HUES6 (cell line): ENCODE measurements around the gene SULT4A1.

Experiments used
- H3K27ac ChIP-seq: 2 replicates; pipeline ENCODE4 v1.7.0; 2013; ENCODE audit warnings: low read depth, mild to moderate bottlenecking, low read length, inconsistent platforms
- H3K27me3 ChIP-seq: 2 replicates; pipeline ENCODE4 v1.6.1; 2013; ENCODE audit warnings: low read length; ENCODE audit not compliant: control insufficient read depth, insufficient read depth
- H3K36me3 ChIP-seq: 2 replicates; pipeline ENCODE4 v1.6.1; 2013; ENCODE audit warnings: low read length; ENCODE audit not compliant: control insufficient read depth, insufficient read depth
- H3K4me1 ChIP-seq: 2 replicates; pipeline ENCODE4 v1.6.1; 2013; ENCODE audit warnings: low read length; ENCODE audit not compliant: control insufficient read depth, insufficient read depth
- H3K4me3 ChIP-seq: 2 replicates; pipeline ENCODE4 v1.5.1; 2013; ENCODE audit warnings: low read depth, low read length
- H3K9ac ChIP-seq: one replicate; pipeline ENCODE4 v1.6.1; 2013; ENCODE audit warnings: mild to moderate bottlenecking, low read length
- H3K9me3 ChIP-seq: 2 replicates; pipeline ENCODE4 v1.6.1; 2013; ENCODE audit warnings: low read depth, low read length; ENCODE audit not compliant: control insufficient read depth, insufficient read depth

The SULT4A1 gene

DNA sequence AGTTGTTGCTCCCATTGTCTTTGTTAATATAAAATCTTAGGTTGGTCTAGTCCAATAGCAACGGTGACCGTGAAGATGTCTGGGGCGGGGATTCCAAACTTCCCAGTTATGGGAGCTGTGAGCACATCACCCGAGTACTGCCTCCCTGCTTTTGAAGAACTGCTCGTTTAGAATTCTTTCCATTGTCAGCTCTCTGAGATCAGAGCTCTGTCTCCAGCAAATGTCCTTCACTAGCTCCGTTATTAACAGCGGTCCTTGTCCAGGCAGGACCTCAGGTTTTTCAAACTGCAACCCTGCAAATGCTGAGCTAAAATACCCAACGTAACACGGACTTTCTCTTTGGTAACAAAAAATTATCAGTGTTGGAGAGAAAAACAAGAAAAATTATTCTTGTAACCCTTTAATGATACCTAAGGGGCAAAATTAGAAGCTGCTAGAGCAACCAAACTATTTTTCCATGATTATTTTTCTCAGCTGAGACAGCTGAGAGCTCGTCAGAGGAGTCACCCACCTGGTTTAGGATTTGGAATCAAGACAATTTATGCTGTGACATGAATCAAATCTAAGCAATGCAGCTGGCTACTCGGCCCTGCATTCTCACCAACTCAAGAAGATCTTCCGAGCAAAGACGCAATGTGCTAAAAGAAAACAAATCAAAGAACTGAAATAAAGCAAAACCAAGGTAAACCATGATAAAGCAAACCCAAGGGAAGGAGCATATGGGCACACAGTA lies 35.1 kb downstream of the SULT4A1 start:
- H3K9ac ChIP-seq = no peak overlapping the region
- peaks cover 29% of the 10 kb centered on the region for H3K36me3 ChIP-seq
- H3K27me3 ChIP-seq = no peaks in the 10 kb centered on the region
- no peak overlapping the region for H3K4me3 ChIP-seq
- H3K9me3 ChIP-seq = no peaks in the 10 kb centered on the region
- peaks cover 46% of the 10 kb centered on the region for H3K4me1 ChIP-seq
- H3K27ac ChIP-seq = no peak overlapping the region

GRCh38 chr22:43826142-43827002 lies 35.9 kb downstream of the SULT4A1 start:
- H3K4me1 ChIP-seq = peaks cover 49% of the 10 kb centered on the region

GRCh38 chr22:43825651-43826050 lies 36.7 kb downstream of the SULT4A1 start:
- Histone ChIP-seq H3K27ac (no peak overlapping the region), H3K27me3 (no peaks in the 10 kb centered on the region), H3K9me3 (no peaks in the 10 kb centered on the region), H3K4me1 (peaks cover 55% of the 10 kb centered on the region), H3K4me3 (no peak overlapping the region), H3K9ac (no peak overlapping the region), H3K36me3 (peaks cover 15% of the 10 kb centered on the region)

More at GRCh38 chr22:43826142-43827002, 35.9 kb downstream of the SULT4A1 start:
- Histone ChIP-seq H3K27ac (no peak overlapping the region), H3K9me3 (no peaks in the 10 kb centered on the region), H3K4me3 (no peak overlapping the region), H3K36me3 (peaks cover 21% of the 10 kb centered on the region), H3K9ac (no peak overlapping the region), H3K27me3 (no peaks in the 10 kb centered on the region)

DNA sequence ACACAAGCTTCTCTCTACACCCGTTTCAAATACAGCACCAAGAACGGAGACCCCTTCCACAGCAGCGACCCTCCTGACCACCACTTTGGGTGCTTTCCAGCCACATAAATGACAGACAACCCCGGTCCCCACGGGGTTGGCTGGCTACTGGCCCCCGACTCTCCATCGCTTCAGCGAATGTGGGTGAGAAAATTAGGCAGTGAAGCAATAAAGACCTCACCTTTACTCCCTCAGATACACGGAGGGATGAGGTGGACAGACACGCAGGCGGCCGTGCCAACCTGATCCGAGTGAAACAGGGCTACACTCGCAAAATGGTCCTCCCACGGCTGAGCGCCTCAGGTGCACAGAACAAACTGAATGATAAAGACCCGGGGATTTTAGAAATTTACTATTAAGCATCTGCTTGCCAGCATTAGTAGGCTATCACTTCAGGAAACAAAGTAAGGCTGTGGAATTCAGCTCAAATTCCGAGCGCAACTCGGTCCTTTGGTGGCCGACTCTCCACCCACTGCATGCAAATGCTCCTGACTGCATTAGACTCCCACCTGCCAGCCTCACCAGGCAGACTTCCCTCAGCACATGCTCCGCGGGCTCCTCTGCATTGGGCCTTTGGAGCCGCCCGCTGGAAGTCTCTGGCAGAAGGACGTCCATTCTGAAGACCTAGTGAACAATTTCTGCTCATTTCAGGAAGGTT lies 37.4 kb downstream of the SULT4A1 start:
- Histone ChIP-seq H3K9ac (no peak overlapping the region), H3K27ac (no peak overlapping the region), H3K27me3 (no peaks in the 10 kb centered on the region), H3K9me3 (no peaks in the 10 kb centered on the region), H3K4me1 (peaks cover 58% of the 10 kb centered on the region), H3K36me3 (peaks cover 7% of the 10 kb centered on the region; the same call in 1 of the 2 replicates), H3K4me3 (no peak overlapping the region)

DNA sequence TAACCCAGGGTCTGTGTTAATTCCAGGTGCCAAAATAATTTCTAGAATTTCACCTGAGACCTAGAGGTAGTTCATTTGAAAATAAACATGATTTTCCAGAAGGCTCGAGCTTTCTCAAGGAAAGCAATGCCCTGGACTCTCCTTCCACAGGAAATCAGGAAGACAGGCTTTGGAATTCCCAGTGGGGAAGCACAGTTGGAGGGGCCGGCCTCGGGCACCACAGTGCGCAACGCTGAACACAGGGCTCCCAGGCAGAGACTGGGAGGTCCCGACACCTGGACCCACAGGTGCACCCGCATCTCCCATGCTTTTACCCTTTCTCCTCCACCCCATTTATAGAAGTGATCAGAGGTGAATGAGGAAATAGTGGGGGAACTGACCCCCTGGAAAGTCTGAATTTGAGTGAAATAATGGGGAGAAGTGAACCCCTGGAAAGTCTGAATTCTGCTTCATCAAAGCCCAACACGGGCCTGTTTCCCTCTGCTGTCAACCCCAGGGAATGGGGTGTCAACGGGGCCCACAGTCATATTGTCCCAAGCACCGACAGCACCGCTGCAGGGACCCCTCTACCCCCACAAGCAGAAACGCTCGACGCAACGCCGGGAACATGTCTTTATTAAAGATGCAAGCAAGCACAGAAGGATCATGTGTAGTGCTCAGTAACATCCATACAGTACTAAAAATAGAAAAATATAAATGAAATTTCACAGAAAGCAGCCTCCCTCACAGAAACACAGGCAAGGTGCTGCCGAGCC lies 38.2 kb downstream of the SULT4A1 start:
- Histone ChIP-seq H3K27me3 (no peaks in the 10 kb centered on the region), H3K9me3 (no peaks in the 10 kb centered on the region), H3K9ac (no peak overlapping the region), H3K4me3 (no peak overlapping the region), H3K27ac (no peak overlapping the region), H3K36me3 (peaks cover 6% of the 10 kb centered on the region; the same call in 1 of the 2 replicates), H3K4me1 (peaks cover 54% of the 10 kb centered on the region)

DNA sequence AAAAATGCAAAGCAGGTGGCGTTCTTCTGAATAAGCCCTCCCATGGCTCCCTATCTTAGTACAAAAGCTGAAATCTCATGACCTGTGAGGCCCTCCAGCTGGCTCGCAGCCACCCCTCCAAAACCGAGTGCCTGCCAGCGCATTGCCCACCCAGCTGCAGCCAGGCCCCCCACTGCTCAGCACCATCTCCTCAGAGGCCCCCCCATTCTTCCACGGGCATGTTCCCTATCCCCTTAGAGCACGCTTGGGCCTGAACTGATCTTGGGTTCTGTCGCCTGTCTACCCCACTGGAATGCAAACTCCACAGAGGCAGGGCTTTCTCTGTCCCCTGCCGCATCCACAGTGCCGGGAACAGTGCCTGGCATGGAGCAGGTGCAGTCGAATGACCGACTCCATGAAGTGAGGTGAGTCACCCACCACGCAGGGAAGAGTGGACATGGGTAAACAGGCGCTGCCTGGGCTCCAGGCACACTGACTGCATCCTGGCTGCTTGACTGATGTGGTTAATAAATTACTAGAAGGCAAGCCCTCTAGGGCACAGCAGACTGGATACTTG lies 38.9 kb downstream of the SULT4A1 start:
- Histone ChIP-seq H3K27me3 (no peaks in the 10 kb centered on the region), H3K27ac (no peak overlapping the region), H3K9me3 (no peaks in the 10 kb centered on the region), H3K4me3 (no peak overlapping the region), H3K4me1 (peaks cover 48% of the 10 kb centered on the region), H3K36me3 (peaks cover 6% of the 10 kb centered on the region; the same call in 1 of the 2 replicates), H3K9ac (peak overlapping the region; percentile 40)

DNA sequence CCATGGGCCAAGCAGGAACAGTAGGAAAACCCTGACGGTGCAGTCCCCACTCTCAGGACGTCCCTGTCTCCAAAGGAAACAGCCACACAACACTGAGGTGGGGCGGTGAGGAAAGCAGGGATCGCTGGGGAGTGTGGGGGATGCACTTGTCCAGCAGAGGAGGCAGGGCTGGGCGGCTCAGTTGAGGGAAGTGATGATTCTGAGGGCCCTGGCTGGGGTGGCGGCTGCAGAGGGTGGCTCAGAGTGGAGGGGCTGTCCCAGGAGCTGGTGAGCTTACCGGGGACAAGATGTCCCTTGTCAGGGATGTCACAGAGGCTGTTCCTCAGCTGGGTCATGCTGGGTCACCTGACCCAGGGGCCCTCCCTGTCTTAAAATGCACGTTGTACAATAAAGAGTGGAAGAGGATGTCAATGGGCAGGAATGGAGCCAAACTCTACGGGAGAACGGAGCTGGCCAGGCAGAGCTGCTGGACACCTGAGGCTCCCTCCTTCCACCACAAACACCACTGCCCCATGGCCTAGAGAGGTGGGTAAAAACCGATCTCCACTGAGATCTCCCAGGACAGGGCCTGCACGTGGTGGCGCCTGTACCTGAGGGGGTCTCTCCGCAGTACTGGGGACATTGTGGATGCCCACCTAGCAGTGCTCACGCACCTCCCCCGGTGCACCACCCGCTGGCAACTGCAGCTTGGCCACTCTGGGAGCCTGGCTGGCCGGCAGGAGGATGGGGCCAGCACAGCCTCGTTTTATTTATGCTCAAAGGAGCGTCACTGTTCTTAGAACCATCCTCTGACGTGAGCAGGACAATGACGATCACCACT lies 40.5 kb downstream of the SULT4A1 start:
- H3K36me3 ChIP-seq = peaks cover 6% of the 10 kb centered on the region; the same call in 1 of the 2 replicates
- H3K27me3 ChIP-seq = no peaks in the 10 kb centered on the region
- H3K9ac ChIP-seq = no peak overlapping the region
- H3K27ac ChIP-seq = no peak overlapping the region
- no peak overlapping the region for H3K4me3 ChIP-seq
- H3K4me1 ChIP-seq = peaks cover 41% of the 10 kb centered on the region
- H3K9me3 ChIP-seq = no peaks in the 10 kb centered on the region

GRCh38 chr22:43820651-43821305 lies 41.5 kb downstream of the SULT4A1 start:
- Histone ChIP-seq H3K4me3 (no peak overlapping the region), H3K4me1 (peaks cover 37% of the 10 kb centered on the region), H3K9ac (no peak overlapping the region), H3K36me3 (peaks cover 3% of the 10 kb centered on the region; the same call in 1 of the 2 replicates), H3K9me3 (no peaks in the 10 kb centered on the region), H3K27me3 (no peaks in the 10 kb centered on the region), H3K27ac (no peak overlapping the region)

DNA sequence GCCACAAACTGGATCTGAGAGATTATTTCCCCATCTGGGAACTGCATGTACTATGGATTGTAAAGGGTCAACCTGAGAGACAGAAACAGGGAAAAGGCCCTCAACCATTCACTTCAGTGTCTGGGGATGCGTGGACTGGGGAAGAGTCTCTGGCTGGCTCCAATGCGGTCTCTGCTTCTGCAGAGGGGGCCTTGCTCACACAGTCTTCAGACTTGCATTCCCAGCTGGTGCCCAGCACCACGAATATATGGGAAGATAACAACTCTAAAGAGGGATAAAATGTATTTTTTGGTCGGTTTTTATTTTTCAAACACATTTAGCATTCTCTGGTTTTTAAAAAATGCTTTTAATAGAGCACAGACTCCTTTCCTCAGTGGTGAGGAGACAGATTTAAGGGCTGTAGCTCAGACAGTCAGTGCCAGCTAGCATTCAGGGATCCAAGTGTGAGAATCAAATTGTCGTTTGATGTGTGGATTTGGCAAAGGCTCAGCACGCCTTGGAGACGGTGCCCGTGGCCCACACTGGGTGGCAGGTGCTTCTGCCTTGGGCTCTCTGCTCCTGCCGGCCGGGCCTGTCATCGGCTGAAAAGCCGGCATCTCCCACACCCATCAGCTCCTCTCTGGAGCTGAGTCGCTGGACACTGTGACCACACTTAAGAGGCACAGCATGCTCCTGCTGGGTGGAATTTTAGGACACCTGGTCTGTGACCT lies 42.2 kb downstream of the SULT4A1 start:
- H3K27ac ChIP-seq = no peak overlapping the region
- H3K9me3 ChIP-seq = no peaks in the 10 kb centered on the region
- H3K27me3 ChIP-seq = no peaks in the 10 kb centered on the region
- peaks cover 37% of the 10 kb centered on the region for H3K4me1 ChIP-seq
- no peak overlapping the region for H3K4me3 ChIP-seq
- no peaks in the 10 kb centered on the region; the same call in 1 of the 2 replicates for H3K36me3 ChIP-seq
- no peak overlapping the region for H3K9ac ChIP-seq
